ENCODE measurements around the gene DUS1L. TPM values are rescaled to one million over a fixed set of nuclear protein-coding genes. Genes with fewer than 3 reads are reported as not detected.
A peak's percentile ranks its signal among the peaks of the same experiment; 100 is the strongest.

The DUS1L gene
- total RNA-seq: 35.6 and 44.1 TPM in 2 replicates

- peak in 1 of 2 donors; percentile 44 for DNase-seq (ENCODE audit: low read depth in 2 of 2)
Observed at GRCh38 chr17:82065638-82066303, at the start of gene DUS1L. Gene DUS1L (minus strand): TSS chr17:82065804. CDS start chr17:82065059, 745 bp downstream.

- no peak for DNase-seq (ENCODE audit: low read depth in 2 of 2)
Observed at GRCh38 chr17:82114872-82115271, 49.3 kb upstream of the DUS1L start.

- no peak for DNase-seq (ENCODE audit: low read depth in 2 of 2)
Observed at GRCh38 chr17:82114447-82114846, 48.8 kb upstream of the DUS1L start.

GRCh38 chr17:82113941-82114340, 48.3 kb upstream of the DUS1L start:
- no peak for DNase-seq (ENCODE audit: low read depth in 2 of 2)

- no peak for DNase-seq (ENCODE audit: low read depth in 2 of 2)
Observed at GRCh38 chr17:82113422-82113821, 47.8 kb upstream of the DUS1L start.

GRCh38 chr17:82112914-82113311, 47.3 kb upstream of the DUS1L start:
- no peak for DNase-seq (ENCODE audit: low read depth in 2 of 2)

GRCh38 chr17:82112181-82112913, 46.7 kb upstream of the DUS1L start:
- DNase-seq (ENCODE audit: low read depth in 2 of 2): no peak

- no peak for DNase-seq (ENCODE audit: low read depth in 2 of 2)
Observed at GRCh38 chr17:82110298-82110697, 44.7 kb upstream of the DUS1L start.

- no peak for DNase-seq (ENCODE audit: low read depth in 2 of 2)
Observed at GRCh38 chr17:82108961-82109475, 43.4 kb upstream of the DUS1L start.

- no peak for DNase-seq (ENCODE audit: low read depth in 2 of 2)
Observed at GRCh38 chr17:82108496-82108945, 42.9 kb upstream of the DUS1L start.

- DNase-seq (ENCODE audit: low read depth in 2 of 2): no peak
Observed at GRCh38 chr17:82108038-82108437, 42.4 kb upstream of the DUS1L start.

GRCh38 chr17:82107341-82107860, 41.8 kb upstream of the DUS1L start:
- DNase-seq (ENCODE audit: low read depth in 2 of 2): peak in 1 of 2 donors; percentile 26

GRCh38 chr17:82106688-82107305, 41.2 kb upstream of the DUS1L start:
- DNase-seq (ENCODE audit: low read depth in 2 of 2): no peak

- DNase-seq (ENCODE audit: low read depth in 2 of 2): peak in 1 of 2 donors; percentile 50
Observed at GRCh38 chr17:82105882-82106687, 40.5 kb upstream of the DUS1L start.

- DNase-seq (ENCODE audit: low read depth in 2 of 2): no peak
Observed at GRCh38 chr17:82105417-82105881, 39.8 kb upstream of the DUS1L start.

- DNase-seq (ENCODE audit: low read depth in 2 of 2): no peak
Observed at GRCh38 chr17:82104797-82105416, 39.3 kb upstream of the DUS1L start.

- DNase-seq (ENCODE audit: low read depth in 2 of 2): no peak
Observed at GRCh38 chr17:82103553-82104451, 38.2 kb upstream of the DUS1L start.

- DNase-seq (ENCODE audit: low read depth in 2 of 2): no peak
Observed at GRCh38 chr17:82101767-82102679, 36.4 kb upstream of the DUS1L start.

All from dermis microvascular lymphatic vessel endothelial cell (primary cell).